Mammary epithelial cell (primary cell): ENCODE data around the gene PCDH15.

ENCODE experiments used
- CTCF ChIP-seq, 2 donors: IDR thresholded peaks in 1 of 2; conservative IDR thresholded peaks in 1 of 2; 2 replicates each; pipeline ENCODE4 v1.5.1; 2011 to 2012; ENCODE audit warnings: inconsistent platforms in 2 of 2, low read length in 2 of 2, mild to moderate bottlenecking in 2 of 2, control low read depth in 1 of 2, low read depth in 1 of 2; ENCODE audit not compliant: insufficient read depth in 1 of 2; ENCODE audit errors: extremely low read depth in 1 of 2
- EZH2 ChIP-seq: IDR thresholded peaks from 2 replicates; pipeline ENCODE4 v1.6.1; 2012; ENCODE audit warnings: low read length, inconsistent platforms, borderline replicate concordance

- TF ChIP-seq CTCF (conservative IDR thresholded peaks at IDR 0.05 in 1 of 2, IDR thresholded peaks at IDR 0.05 in 1 of 2; ENCODE audit: extremely low read depth in 1 of 2, insufficient read depth in 1 of 2, low read depth in 1 of 2, low read length in 2 of 2), result no peak
- TF ChIP-seq EZH2, result no peak
These were observed 948.4 kb downstream of the PCDH15 start for GRCh38 chr10:53852450-53853175.
